Measurements from ENCODE around the gene TTC39B. TPM values are rescaled to one million over a fixed set of nuclear protein-coding genes. Genes with fewer than 3 reads are reported as not detected.

Gene TTC39B
- total RNA-seq (2022; extraction: Qiagen RNA extraction): 0.70 to 1.9 TPM (median 1.4 TPM) in 5 replicates

DNA sequence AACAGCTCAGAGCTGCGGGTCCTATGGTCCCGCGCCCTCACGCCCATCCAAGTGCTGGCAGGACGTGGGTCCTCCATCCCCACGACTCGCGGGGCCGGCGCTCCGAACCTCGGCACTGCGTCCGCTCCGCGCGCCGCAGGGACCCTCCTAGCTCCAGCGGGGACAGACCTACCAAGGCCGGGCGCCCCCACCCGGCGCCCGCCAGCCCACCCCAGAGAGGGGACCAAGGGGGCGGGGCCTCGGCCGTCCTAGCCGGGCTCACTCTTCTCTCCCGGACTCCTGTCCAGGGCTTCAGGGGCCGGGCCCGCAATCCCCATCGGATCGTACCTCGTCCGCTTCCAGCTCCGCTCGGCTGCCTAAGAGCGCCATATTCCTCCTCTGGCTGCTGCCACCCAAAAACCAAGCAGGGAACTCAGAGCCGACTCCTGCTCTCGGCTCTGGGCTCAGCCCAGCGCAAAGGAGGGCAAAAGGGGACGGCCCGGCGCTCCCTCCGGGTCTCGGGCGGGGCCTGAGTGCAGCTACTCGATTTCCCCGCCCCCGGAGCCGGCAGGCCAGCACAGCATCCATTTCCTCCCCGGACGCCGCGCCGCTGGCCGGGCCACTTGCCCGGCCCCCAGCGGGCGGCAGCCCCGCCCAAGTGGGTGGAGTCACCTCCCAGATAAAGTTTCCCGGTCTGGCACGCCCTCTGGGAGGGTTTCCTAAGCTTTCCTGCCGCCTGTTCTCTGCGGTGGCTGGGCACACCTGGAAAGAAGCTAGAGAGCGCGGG, at the start of gene TTC39B:
Gene TTC39B, minus strand, starts transcription at position 460 of the 766 bp plus-strand sequence. Its CDS starts 91 bp downstream, at position 369.

Other genes with a start within 250 kb of the TTC39B start
- 14.9 to 20.0 TPM (median 18.3 TPM) in 5 replicates for gene SNAPC3, start 115.7 kb upstream of the TTC39B start, total RNA-seq (2022; extraction: Qiagen RNA extraction)
- gene PSIP1, start 203.8 kb upstream of the TTC39B start, total RNA-seq (2022; extraction: Qiagen RNA extraction): 44.1 to 57.2 TPM (median 51.4 TPM) in 5 replicates
- 0.28 to 0.53 TPM (median 0.37 TPM) in 5 replicates for gene CCDC171, start 245.8 kb upstream of the TTC39B start, total RNA-seq (2022; extraction: Qiagen RNA extraction)

Data from A549 treated with Hydrocortisone at 1 μM for 4 hours (cell line).